ENCODE data around the gene SRBD1. TPM values are rescaled to one million over a fixed set of nuclear protein-coding genes. Genes with fewer than 3 reads are reported as not detected.

SRBD1 gene
- total and polyA plus RNA-seq, 12 donors, result 2.5 to 13.5 (median 10.0) TPM

DNA sequence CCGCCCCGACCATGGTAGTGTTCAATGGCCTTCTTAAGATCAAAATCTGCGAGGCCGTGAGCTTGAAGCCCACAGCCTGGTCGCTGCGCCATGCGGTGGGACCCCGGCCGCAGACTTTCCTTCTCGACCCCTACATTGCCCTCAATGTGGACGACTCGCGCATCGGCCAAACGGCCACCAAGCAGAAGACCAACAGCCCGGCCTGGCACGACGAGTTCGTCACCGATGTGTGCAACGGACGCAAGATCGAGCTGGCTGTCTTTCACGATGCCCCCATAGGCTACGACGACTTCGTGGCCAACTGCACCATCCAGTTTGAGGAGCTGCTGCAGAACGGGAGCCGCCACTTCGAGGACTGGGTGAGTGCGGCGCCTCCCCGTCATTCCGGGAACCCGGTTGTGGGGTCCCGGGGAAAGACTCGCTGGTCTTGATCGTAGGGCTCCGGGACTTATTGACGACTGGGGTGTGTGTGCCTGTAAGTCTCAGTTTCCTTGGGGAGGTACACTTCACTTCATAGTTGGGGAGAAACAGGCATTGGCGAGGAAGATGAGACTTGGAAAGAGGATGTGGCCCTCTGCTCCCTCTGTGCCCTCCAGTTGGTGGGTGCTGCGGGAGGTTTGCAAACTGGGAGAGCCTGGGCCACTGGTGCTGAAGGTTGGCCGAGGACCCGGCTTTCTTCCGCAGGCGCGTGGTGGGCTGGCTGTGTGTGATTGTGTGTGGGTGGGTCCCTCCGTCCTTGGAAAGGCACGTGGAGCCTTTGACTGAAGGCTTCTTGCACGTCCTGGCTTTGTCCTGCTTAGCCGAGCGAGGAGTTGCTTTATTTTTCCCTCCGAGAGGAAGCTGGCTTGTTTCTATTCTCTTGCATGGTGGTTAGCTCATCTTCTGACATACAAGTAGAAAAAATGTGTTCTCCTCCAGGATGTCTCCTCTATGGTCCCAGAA is 41.3 kb upstream of the SRBD1 start:
- Histone ChIP-seq H3K9me3 (no peaks in the 10 kb centered on the region), H3K4me3 (peak overlapping the region; percentile 43 to 94 (median 78)), H3K27ac (peak overlapping the region in 9 of 10 donors; percentile 97 to 100 (median 98)), H3K36me3 (peaks cover 0 to 4% (median 0%) of the 10 kb centered on the region in 9 donors), H3K4me1 (peaks cover 12 to 56% (median 34%) of the 10 kb centered on the region in 9 donors), H3K27me3 (no peaks in the 10 kb centered on the region)
- intact Hi-C loops (cut with DNase I), result loop anchor here in 4 of 10 donors (5.0 kb wide), 4 partner anchors 40 to 125 kb away; no protein-coding TSS in a partner anchor
- ATAC-seq, result peak in 6 of 8 donors; percentile 1 to 31 (median 18)
- peak; percentile 38 to 41 for DNase-seq
- WGBS, 2 donors, result 1% methylated on average over 52 to 53 of the region's 53 CpGs
- TF ChIP-seq, protein P1, sequence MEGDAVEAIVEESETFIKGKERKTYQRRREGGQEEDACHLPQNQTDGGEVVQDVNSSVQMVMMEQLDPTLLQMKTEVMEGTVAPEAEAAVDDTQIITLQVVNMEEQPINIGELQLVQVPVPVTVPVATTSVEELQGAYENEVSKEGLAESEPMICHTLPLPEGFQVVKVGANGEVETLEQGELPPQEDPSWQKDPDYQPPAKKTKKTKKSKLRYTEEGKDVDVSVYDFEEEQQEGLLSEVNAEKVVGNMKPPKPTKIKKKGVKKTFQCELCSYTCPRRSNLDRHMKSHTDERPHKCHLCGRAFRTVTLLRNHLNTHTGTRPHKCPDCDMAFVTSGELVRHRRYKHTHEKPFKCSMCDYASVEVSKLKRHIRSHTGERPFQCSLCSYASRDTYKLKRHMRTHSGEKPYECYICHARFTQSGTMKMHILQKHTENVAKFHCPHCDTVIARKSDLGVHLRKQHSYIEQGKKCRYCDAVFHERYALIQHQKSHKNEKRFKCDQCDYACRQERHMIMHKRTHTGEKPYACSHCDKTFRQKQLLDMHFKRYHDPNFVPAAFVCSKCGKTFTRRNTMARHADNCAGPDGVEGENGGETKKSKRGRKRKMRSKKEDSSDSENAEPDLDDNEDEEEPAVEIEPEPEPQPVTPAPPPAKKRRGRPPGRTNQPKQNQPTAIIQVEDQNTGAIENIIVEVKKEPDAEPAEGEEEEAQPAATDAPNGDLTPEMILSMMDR (IDR thresholded peaks at IDR 0.05), result no peak

DNA sequence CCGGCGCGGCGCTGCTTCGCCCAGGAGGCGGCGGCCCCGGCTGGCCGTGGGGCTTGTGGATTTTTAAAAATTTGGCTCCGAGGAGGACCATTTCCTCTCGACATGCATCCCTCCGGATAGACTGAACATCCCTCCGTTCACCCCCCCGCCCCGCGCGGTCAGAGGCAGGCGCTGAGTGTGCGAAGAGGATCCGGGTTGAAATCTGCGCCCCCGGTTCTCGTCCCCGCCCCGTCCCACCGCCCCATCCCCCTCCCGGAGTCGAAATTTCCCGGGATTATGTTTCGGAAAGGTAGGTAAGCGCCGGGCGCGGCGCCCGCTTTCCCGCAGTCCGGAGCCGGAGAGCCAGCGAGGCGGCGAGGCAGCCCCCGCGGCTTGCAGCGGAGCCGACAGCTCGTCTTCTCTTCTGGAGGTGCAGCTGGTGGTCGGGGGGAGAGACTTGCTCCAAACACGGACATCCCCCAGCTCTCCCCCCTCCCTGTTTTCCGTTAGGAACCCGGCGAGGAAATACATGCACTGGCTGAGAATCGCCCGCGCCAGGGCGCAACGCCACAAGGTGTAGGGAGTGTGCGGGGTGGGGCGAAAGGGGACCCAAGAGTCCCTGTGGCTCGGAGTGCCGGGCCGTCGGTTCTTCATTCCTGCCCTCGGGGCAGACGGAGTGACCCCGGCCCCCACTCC is 40.5 kb upstream of the SRBD1 start, which contains the start of gene PRKCE:
Gene PRKCE (plus strand): TSS at position 261 of the 675 bp plus-strand sequence.
- Histone ChIP-seq H3K27ac (peak within 1 kb of the TSS; percentile 97 to 100 (median 98)), H3K9me3 (no peaks in the 10 kb centered on the region), H3K27me3 (no peaks in the 10 kb centered on the region), H3K36me3 (peaks cover 0 to 4% (median 0%) of the 10 kb centered on the region in 9 donors), H3K4me1 (peaks cover 12 to 54% (median 34%) of the 10 kb centered on the region in 9 donors), H3K4me3 (peak within 1 kb of the TSS; percentile 56 to 94 (median 78))
- DNase-seq (peak; percentile 68 to 74), ATAC-seq (peak; percentile 12 to 57 (median 44))
- TF ChIP-seq, protein P1 (IDR thresholded peaks at IDR 0.05), result no peak
- intact Hi-C loops (cut with DNase I), result loop anchor here in 5 of 10 donors (2.0 to 5.0 kb wide), 5 partner anchors 41 to 126 kb away; no protein-coding TSS in a partner anchor
- 0 to 1% methylated on average over 58 to 66 of the region's 66 CpGs for WGBS, 2 donors

DNA sequence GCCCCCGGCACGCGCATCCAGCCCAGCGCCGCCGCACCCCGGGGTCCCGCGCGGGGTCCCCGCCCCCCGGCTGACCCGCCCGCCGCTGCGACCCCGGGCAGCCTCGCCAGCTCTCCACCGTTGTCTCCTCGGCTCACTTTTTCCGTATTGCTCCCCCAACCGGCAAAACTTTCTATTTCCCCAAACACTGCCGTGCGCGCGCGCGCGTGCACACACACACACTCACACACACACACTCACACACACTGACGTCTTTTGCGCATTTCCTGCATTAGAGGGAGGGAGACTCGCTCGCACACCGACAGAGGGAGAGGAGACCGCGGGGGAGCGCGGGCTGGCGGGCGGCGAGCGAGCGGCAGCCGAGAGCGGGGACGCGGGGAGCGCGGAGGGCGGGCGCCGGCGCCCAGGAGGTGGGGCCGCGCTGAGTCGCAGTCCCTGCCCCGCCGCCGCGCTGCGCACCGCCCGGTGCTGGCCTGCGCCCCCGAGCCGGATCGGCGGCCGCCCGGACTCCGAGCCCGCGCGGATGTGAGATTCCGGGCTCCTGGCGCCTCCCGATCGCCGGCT is 39.9 kb upstream of the SRBD1 start:
- H3K4me1 ChIP-seq, result peaks cover 12 to 54% (median 34%) of the 10 kb centered on the region in 9 donors
- no peaks in the 10 kb centered on the region for H3K27me3 ChIP-seq
- 0 to 1% methylated on average over 60 to 79 of the region's 79 CpGs for WGBS, 2 donors
- H3K9me3 ChIP-seq, result no peaks in the 10 kb centered on the region
- H3K4me3 ChIP-seq, result peak overlapping the region; percentile 56 to 94 (median 78)
- DNase-seq (peak; percentile 90 to 98), ATAC-seq (peak; percentile 74 to 86 (median 82))
- TF ChIP-seq, protein P1 (IDR thresholded peaks at IDR 0.05), result peak; percentile 9 to 65 (median 43)
- peak overlapping the region; percentile 97 to 100 (median 98) for H3K27ac ChIP-seq
- H3K36me3 ChIP-seq, result peaks cover 0 to 4% (median 0%) of the 10 kb centered on the region in 9 donors
- intact Hi-C loops (cut with DNase I), result loop anchor here in 5 of 10 donors (2.0 to 5.0 kb wide), 5 partner anchors 41 to 126 kb away; no protein-coding TSS in a partner anchor

All from heart right ventricle (tissue), 16 donors.